Measurements from ENCODE around the gene INSYN1.

The INSYN1 gene

GRCh38 chr15:73754461-73754860, 1.3 kb upstream of the INSYN1 start:
- DNase-seq (ENCODE audit: insufficient read length, low spot score) (no peak), FAIRE-seq (no peak)
- no peak for TF ChIP-seq CTCF (IDR thresholded peaks at IDR 0.05; ENCODE audit: insufficient read depth, missing control alignments)

- DNase-seq (ENCODE audit: insufficient read length, low spot score) (no peak), FAIRE-seq (no peak)
- no peak for TF ChIP-seq CTCF (IDR thresholded peaks at IDR 0.05; ENCODE audit: insufficient read depth, missing control alignments)
Observed at GRCh38 chr15:73752806-73753193, 351 bp downstream of the INSYN1 start.

- DNase-seq (ENCODE audit: insufficient read length, low spot score): no peak
- FAIRE-seq: no peak
Observed at GRCh38 chr15:73751899-73752805, 999 bp downstream of the INSYN1 start.

GRCh38 chr15:73751511-73751898, 1.6 kb downstream of the INSYN1 start:
- DNase-seq (ENCODE audit: insufficient read length, low spot score) (no peak), FAIRE-seq (no peak)
- no peak for TF ChIP-seq CTCF (IDR thresholded peaks at IDR 0.05; ENCODE audit: insufficient read depth, missing control alignments)

More at GRCh38 chr15:73751899-73752805, 999 bp downstream of the INSYN1 start:
- no peak for TF ChIP-seq CTCF (IDR thresholded peaks at IDR 0.05; ENCODE audit: insufficient read depth, missing control alignments)

GRCh38 chr15:73750951-73751350, 2.2 kb downstream of the INSYN1 start:
- no peak for TF ChIP-seq CTCF (IDR thresholded peaks at IDR 0.05; ENCODE audit: insufficient read depth, missing control alignments)
- DNase-seq (ENCODE audit: insufficient read length, low spot score) (no peak), FAIRE-seq (no peak)

GRCh38 chr15:73750438-73750837, 2.7 kb downstream of the INSYN1 start:
- FAIRE-seq (no peak), DNase-seq (ENCODE audit: insufficient read length, low spot score) (no peak)

More at GRCh38 chr15:73750438-73750837, 2.7 kb downstream of the INSYN1 start:
- TF ChIP-seq CTCF (IDR thresholded peaks at IDR 0.05; ENCODE audit: insufficient read depth, missing control alignments): no peak
